Cardiac muscle cell (in vitro differentiated cells and primary cell): Measurements from ENCODE around the gene MAD2L1BP. TPM values are rescaled to one million over a fixed set of nuclear protein-coding genes. Genes with fewer than 3 reads are reported as not detected.
"Not testable (repeated sequence)": the region's sequence is repeated elsewhere in the genome, so short reads cannot be mapped to it uniquely, and the experiment has no call there.

Source experiments
- DNase-seq, 2 donors: peaks; one replicate each; pipeline versions ENCODE4 v3.0.0 to v3.0.0-alpha.2; 2010 to 2017; ENCODE audit warnings: low read depth in 1 of 2, low spot score in 1 of 2
- H3K27ac ChIP-seq: fragments of 200-600 bp; sonication (generic); 2 replicates; pipeline ENCODE4 v1.5.1; 2016
- H3K27me3 ChIP-seq: fragments of 200-600 bp; sonication (generic); 2 replicates; pipeline ENCODE4 v1.6.0; 2016; ENCODE audit warnings: control low read depth
- H3K36me3 ChIP-seq: fragments of 200-600 bp; sonication (generic); 2 replicates; pipeline ENCODE4 v1.5.1; 2016; ENCODE audit warnings: control low read depth
- H3K4me1 ChIP-seq: fragments of 200-600 bp; sonication (generic); 2 replicates; pipeline ENCODE4 v1.8.1; 2017; ENCODE audit warnings: low read depth, mild to moderate bottlenecking, mixed run types
- H3K4me3 ChIP-seq: fragments of 200-600 bp; sonication (generic); 2 replicates; pipeline ENCODE4 v1.5.1; 2016; ENCODE audit warnings: mild to moderate bottlenecking
- H3K9me3 ChIP-seq: fragments of 200-600 bp; sonication (generic); 2 replicates; pipeline ENCODE4 v1.5.1; 2017; ENCODE audit warnings: low read depth, mild to moderate bottlenecking, control low read depth
- CTCF ChIP-seq: IDR thresholded peaks from 2 replicates; pipeline ENCODE4 v1.5.1; 2012; ENCODE audit warnings: low read depth, mild to moderate bottlenecking, low read length
- polyA plus RNA-seq: library from polyadenylated mRNA; unstranded; fragments of >200 nt; fragmentation: Nextera tagmentation; extraction: Ambion mirVana; gene quantifications from 2 replicates; pipeline ENCODE4 v1.2.1, GENCODE V29; 2016
- total RNA-seq: library from RNA; depleted of rRNA; stranded (reverse); fragments of >200 nt; gene quantifications from 2 replicates; pipeline ENCODE4 v1.2.3, GENCODE V29; 2016

Gene MAD2L1BP
- total and polyA plus RNA-seq, 2 experiments from 2014 or later = 34.0 to 53.7 TPM

GRCh38 chr6:43647613-43648012, 12.0 kb downstream of the MAD2L1BP start:
- no peak for TF ChIP-seq CTCF
- Histone ChIP-seq H3K27me3 (no peaks in the 10 kb centered on the region), H3K9me3 (no peaks in the 10 kb centered on the region), H3K4me1 (no peaks in the 10 kb centered on the region), H3K27ac (no peak overlapping the region), H3K36me3 (no peaks in the 10 kb centered on the region), H3K4me3 (no peak overlapping the region)
- DNase-seq = no peak

GRCh38 chr6:43648248-43648647, 12.6 kb downstream of the MAD2L1BP start:
- H3K4me3 ChIP-seq = no peak overlapping the region
- H3K27ac ChIP-seq = no peak overlapping the region
- H3K36me3 ChIP-seq = no peaks in the 10 kb centered on the region
- H3K4me1 ChIP-seq = no peaks in the 10 kb centered on the region
- TF ChIP-seq CTCF = no peak
- DNase-seq = no peak
- no peaks in the 10 kb centered on the region for H3K27me3 ChIP-seq
- no peaks in the 10 kb centered on the region for H3K9me3 ChIP-seq

DNA sequence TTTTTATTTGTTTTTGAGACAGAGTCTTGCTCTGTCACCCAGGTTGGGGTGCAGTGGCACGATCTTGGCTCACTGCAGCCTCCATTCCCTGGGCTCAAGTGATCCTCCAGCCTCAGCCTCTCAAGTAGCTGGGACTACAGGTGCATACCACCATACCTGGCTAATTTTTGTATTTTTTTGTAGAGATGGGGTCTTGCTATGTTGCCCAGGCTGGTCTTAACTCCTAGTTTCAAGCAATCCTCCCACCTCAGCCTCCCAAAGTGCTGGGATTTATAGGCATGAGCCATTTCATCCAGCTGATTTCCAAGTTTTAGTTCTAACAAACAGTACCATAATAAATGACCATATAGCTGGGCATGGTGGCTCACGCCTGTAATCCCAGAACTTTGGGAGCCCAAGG, 17.2 kb downstream of the MAD2L1BP start:
- not testable (repeated sequence) for DNase-seq, H3K27me3 ChIP-seq, H3K9me3 ChIP-seq, H3K27ac ChIP-seq, H3K4me1 ChIP-seq, H3K4me3 ChIP-seq, H3K36me3 ChIP-seq

DNA sequence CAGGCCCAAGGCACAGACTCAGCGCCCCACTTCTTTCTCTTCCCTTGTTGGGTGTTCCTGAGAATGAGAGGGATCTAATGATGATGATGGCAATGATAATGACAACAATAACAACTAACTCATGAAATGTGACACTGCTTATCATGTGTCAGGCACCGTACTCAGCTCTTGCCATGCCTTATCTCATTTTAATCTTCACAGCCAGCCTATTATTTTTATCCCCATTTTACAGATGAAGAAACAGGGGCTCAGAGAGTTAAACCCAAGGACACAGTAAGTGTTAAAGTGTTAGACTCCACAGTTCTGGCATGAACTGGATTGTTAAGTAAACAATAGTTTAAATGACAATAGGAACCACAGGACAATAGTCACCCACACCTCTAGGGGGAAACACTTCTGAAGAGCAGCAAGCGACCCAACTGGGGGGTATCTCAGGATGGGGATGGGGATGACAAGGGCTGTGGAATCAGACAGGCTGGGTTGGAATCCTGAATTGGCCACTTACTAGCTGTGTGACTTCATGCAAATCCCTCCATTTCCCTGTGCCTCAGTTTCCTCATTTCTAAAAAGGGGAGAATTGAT, 21.7 kb downstream of the MAD2L1BP start:
- Histone ChIP-seq H3K27me3 (no peaks in the 10 kb centered on the region), H3K4me3 (no peak overlapping the region), H3K36me3 (no peaks in the 10 kb centered on the region), H3K4me1 (no peaks in the 10 kb centered on the region), H3K27ac (no peak overlapping the region), H3K9me3 (no peaks in the 10 kb centered on the region)
- no peak for DNase-seq
- TF ChIP-seq CTCF = no peak

GRCh38 chr6:43658161-43658560, 22.5 kb downstream of the MAD2L1BP start:
- H3K4me1 ChIP-seq = no peaks in the 10 kb centered on the region
- DNase-seq = peak in 1 of 2 donors; percentile 61
- no peak for TF ChIP-seq CTCF
- H3K27me3 ChIP-seq = no peaks in the 10 kb centered on the region
- H3K9me3 ChIP-seq = no peaks in the 10 kb centered on the region
- no peak overlapping the region for H3K4me3 ChIP-seq
- H3K27ac ChIP-seq = no peak overlapping the region
- H3K36me3 ChIP-seq = no peaks in the 10 kb centered on the region

DNA sequence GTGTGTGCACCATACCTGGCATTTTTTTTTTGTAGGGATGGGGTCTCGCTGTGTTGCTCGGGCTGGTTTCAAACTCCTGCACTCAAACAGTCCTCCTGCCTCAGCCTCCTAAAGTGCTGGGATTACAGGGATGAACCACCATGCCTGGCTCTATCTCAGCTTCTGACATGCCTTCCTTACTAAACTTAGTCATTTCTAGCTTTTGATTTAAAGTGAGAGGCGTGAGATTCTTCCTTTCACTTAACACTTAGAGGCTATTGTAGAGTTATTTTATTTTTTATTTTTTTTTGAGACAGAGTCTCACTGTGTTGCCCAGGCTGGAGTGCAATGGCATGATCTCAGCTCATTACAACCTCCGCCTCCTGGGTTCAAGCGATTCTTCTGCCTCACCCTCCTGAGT, 27.3 kb downstream of the MAD2L1BP start:
- not testable (repeated sequence) for H3K9me3 ChIP-seq, H3K27me3 ChIP-seq, DNase-seq, H3K27ac ChIP-seq, H3K4me3 ChIP-seq, H3K36me3 ChIP-seq
- peaks cover 10% of the 10 kb centered on the region for H3K4me1 ChIP-seq

DNA sequence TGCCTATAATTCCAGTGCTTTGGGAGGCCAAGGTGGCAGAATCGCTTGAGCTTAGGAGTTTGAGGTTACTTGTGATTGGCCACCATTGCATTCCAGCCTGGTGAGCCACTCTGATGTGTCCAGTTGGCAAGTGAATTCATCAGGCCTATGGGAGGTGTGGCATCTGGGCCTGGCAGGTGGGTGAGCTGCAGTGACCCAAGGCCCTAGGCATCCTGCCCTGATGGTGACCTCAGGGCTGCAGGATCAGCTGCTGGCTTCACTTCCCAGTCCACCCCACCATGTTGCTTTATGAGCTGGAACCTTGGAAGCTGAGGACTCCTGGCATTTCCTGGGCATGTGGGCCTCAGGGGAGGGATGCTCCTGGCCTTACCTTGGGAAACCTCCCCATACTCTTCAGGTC, 29.7 kb downstream of the MAD2L1BP start:
- no peaks in the 10 kb centered on the region for H3K27me3 ChIP-seq
- no peak overlapping the region for H3K27ac ChIP-seq
- no peak overlapping the region for H3K4me3 ChIP-seq
- DNase-seq = no peak
- no peaks in the 10 kb centered on the region for H3K36me3 ChIP-seq
- H3K9me3 ChIP-seq = no peaks in the 10 kb centered on the region
- peaks cover 32% of the 10 kb centered on the region for H3K4me1 ChIP-seq
- TF ChIP-seq CTCF = no peak
